ENCODE results near the gene TMSB4X. TPM values are rescaled to one million over a fixed set of nuclear protein-coding genes. Genes with fewer than 3 reads are reported as not detected.

TMSB4X gene
- total and polyA plus RNA-seq, 2 of the 8 experiments (the other 6 are each of a cell fraction or from before 2014, with no cell fraction given), result 2,063 to 2,112 TPM

DNA sequence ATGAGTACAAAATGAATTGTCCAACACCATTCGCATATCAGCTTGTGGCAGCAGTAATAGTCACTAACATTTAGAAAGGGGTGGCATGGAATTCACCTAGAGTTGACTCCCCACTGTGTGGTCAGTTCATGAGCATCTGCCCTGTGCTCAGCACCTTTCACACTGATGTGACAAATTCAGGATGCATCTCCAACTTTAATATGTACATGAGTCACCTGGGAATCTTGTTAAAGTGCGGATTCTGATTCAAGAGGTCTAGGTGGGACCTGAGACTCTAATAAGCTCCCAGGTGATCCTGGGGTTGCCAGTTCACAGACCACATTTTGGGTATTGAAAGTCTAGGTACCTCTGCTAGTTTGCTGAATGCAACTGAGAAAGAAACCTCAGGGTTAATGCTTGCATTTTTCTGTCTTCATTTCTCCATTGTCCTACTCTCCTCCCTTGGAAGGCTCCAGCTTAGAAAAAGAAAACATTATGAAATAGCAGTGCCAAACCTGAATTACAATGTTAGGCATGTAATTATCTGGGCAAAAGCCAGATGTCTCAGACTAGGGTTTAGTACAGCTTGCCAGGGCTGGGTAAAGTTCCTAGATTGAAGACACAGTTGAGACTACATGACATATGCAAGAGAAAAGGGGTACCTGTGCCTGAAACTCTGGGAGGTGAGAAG, 32.7 kb downstream of the TMSB4X start:
- Histone ChIP-seq H3K4ac (replicated peaks; ENCODE audit: insufficient read length, low read depth, low read length) (no peak overlapping the region), H4K20me1 (replicated peaks in 1 of 2; ENCODE audit: control insufficient read depth in 1 of 2, insufficient read depth in 2 of 2, low read length in 2 of 2) (no peaks in the 10 kb centered on the region), H4K91ac (replicated peaks; ENCODE audit: insufficient read length, low read length) (no peak overlapping the region), H2BK5ac (ENCODE audit: low read depth, low read length) (no peak overlapping the region), H3K9me3 (ENCODE audit: insufficient read depth in 2 of 2, low read depth in 1 of 2, low read length in 1 of 2) (no peaks in the 10 kb centered on the region), H3K36me3 (ENCODE audit: control insufficient read depth in 2 of 4, insufficient read depth in 4 of 4, low read length in 3 of 4) (no peaks in the 10 kb centered on the region), H3K79me2 (ENCODE audit: control insufficient read depth in 1 of 2, insufficient read depth in 2 of 2, low read length in 2 of 2) (no peaks in the 10 kb centered on the region), H3K27ac (ENCODE audit: low read depth, low read length) (no peak overlapping the region), H3K4me1 (replicated peaks in 1 of 4; ENCODE audit: control insufficient read depth in 3 of 4, insufficient read depth in 4 of 4, low read length in 3 of 4) (peaks cover 0 to 2% (median 1%) of the 10 kb centered on the region in 4 experiments; a peak in 2 of 7 replicates), H4K5ac (ENCODE audit: insufficient read length, low read depth, low read length) (no peak overlapping the region), H3K9ac (replicated peaks in 1 of 4; ENCODE audit: extremely low read depth in 1 of 4, low read depth in 3 of 4, low read length in 3 of 4) (no peak overlapping the region), H3K14ac (ENCODE audit: insufficient read length) (no peak overlapping the region), H3K18ac (ENCODE audit: extremely low read depth, low read length) (no peak overlapping the region; the same call in 1 of the 2 replicates), H3K27me3 (replicated peaks in 1 of 4; ENCODE audit: control insufficient read depth in 3 of 4, extremely low read depth in 1 of 4, insufficient read depth in 3 of 4, low read length in 3 of 4) (no peaks in the 10 kb centered on the region), H3K56ac (replicated peaks; ENCODE audit: insufficient read length, low read depth, low read length) (no peak overlapping the region), H2BK12ac (ENCODE audit: low read depth, low read length) (no peak overlapping the region), H4K8ac (ENCODE audit: extremely low read depth, insufficient read depth, low read length) (no peak overlapping the region), H2AFZ (ENCODE audit: low read length) (no peak overlapping the region), H2BK15ac (ENCODE audit: low read length) (no peak overlapping the region), H2BK120ac (replicated peaks; ENCODE audit: low read depth, low read length) (peak overlapping the region; percentile 72), H3K4me3 (ENCODE audit: extremely low read depth in 1 of 4, insufficient read depth in 2 of 4, low read depth in 3 of 4, low read length in 4 of 4) (no peak overlapping the region), H3K23ac (ENCODE audit: insufficient read length) (no peak overlapping the region), H2BK20ac (ENCODE audit: low read length) (no peak overlapping the region), H3K4me2 (ENCODE audit: insufficient read depth in 1 of 2, low read depth in 2 of 2, low read length in 2 of 2) (no peak overlapping the region), H3K23me2 (ENCODE audit: low read depth, low read length) (no peaks in the 10 kb centered on the region), H2AK5ac (ENCODE audit: low read depth, low read length) (no peak overlapping the region), H3K79me1 (ENCODE audit: low read depth, low read length) (no peaks in the 10 kb centered on the region)
- CTCF ChIA-PET (ENCODE audit: partially characterized antibody), result no interaction called here
- DNase-seq (ENCODE audit: low read depth in 1 of 2, low spot score in 2 of 2) (no peak), FAIRE-seq (no peak)
- POLR2A ChIA-PET (ENCODE audit: partially characterized antibody), result interaction anchor here (0.9 kb wide), 1 partner anchor 29 kb away, joined by 3 read pairs; no protein-coding TSS in a partner anchor
- TF ChIP-seq JUND (IDR thresholded peaks at IDR 0.05; ENCODE audit: low read length), result no peak
- TF ChIP-seq TAF7 (optimal IDR thresholded peaks at IDR 0.05; ENCODE audit: borderline replicate concordance, low read depth, low read length), result no peak
- no peak for TF ChIP-seq EP300 (IDR thresholded peaks at IDR 0.05; ENCODE audit: borderline replicate concordance in 1 of 2, low read depth in 2 of 2, low read length in 2 of 2)
- no peak for TF ChIP-seq CEBPB (IDR thresholded peaks at IDR 0.05; ENCODE audit: low read depth, low read length)
- TF ChIP-seq MAFK (IDR thresholded peaks at IDR 0.05; ENCODE audit: low read depth, low read length), result no peak
- TF ChIP-seq SIRT6 (IDR thresholded peaks at IDR 0.05; ENCODE audit: low read length), result no peak
- WGBS, 2 experiments (ENCODE audit: extremely low coverage in 1 of 2, insufficient coverage in 1 of 2, insufficient read length in 1 of 2, insufficient replicate concordance in 2 of 2, low coverage in 1 of 2, low lambda C conversion rate in 2 of 2, missing lambda C conversion rate in 1 of 2), result 81% methylated on average over 2 of the region's 2 CpGs; no CpG with 5 or more reads in 1 of the 2 experiments

Measured in H1 (cell line).